ENCODE results near the gene DAP. TPM values are rescaled to one million over a fixed set of nuclear protein-coding genes. Genes with fewer than 3 reads are reported as not detected.

The DAP gene
- total RNA-seq, 1 experiment from 2014 or later, result 47.2 TPM

GRCh38 chr5:10726179-10726912, 34.7 kb downstream of the DAP start:
- no peak overlapping the region for H3K14ac ChIP-seq (ENCODE audit: insufficient read depth, low read length)

More at GRCh38 chr5:10726179-10726912, 34.7 kb downstream of the DAP start:
- Histone ChIP-seq H3K56ac (ENCODE audit: insufficient read length, low read depth, low read length) (no peak overlapping the region), H2BK12ac (ENCODE audit: insufficient read length, low read depth, low read length) (no peak overlapping the region), H2BK20ac (ENCODE audit: low read depth, low read length, poor library complexity, severe bottlenecking) (no peak overlapping the region), H3K9me3 (ENCODE audit: control insufficient read depth, low read depth, low read length) (no peaks in the 10 kb centered on the region), H3K4ac (ENCODE audit: low read depth, low read length) (no peak overlapping the region), H3K18ac (ENCODE audit: insufficient read length, low read depth, low read length) (no peak overlapping the region), H2BK5ac (ENCODE audit: insufficient read length, low read length) (no peak overlapping the region), H4K20me1 (ENCODE audit: control insufficient read depth, insufficient read depth, insufficient read length) (no peaks in the 10 kb centered on the region), H3K27me3 (ENCODE audit: insufficient read depth, low read length) (no peaks in the 10 kb centered on the region), H2AK5ac (ENCODE audit: insufficient read length, low read length) (no peak overlapping the region), H3K9ac (ENCODE audit: extremely low read depth, insufficient read length, low read length) (no peak overlapping the region), H4K8ac (replicated peaks; ENCODE audit: insufficient read length, low read depth, low read length) (no peak overlapping the region), H3K23ac (ENCODE audit: insufficient read length, low read depth, low read length) (no peak overlapping the region), H3K4me2 (ENCODE audit: insufficient read depth, insufficient read length, low read length) (no peak overlapping the region), H3K27ac (ENCODE audit: insufficient read length, low read depth, low read length) (no peak overlapping the region), H3K79me1 (ENCODE audit: insufficient read depth, low read depth, low read length, poor library complexity, severe bottlenecking) (no peaks in the 10 kb centered on the region), H3K4me1 (ENCODE audit: insufficient read depth, low read length) (no peaks in the 10 kb centered on the region), H2BK120ac (ENCODE audit: low read depth, low read length, poor library complexity, severe bottlenecking) (no peak overlapping the region), H4K91ac (ENCODE audit: insufficient read length, low read depth, low read length) (no peak overlapping the region), H2AFZ (ENCODE audit: low read length) (no peak overlapping the region), H3K23me2 (ENCODE audit: insufficient read length, low read depth, low read length, poor library complexity, severe bottlenecking) (no peaks in the 10 kb centered on the region), H4K5ac (ENCODE audit: insufficient read length, low read depth, low read length) (no peak overlapping the region), H3T11ph (ENCODE audit: low read length) (no peak overlapping the region), H2BK15ac (ENCODE audit: low read depth, low read length) (no peak overlapping the region), H3K79me2 (ENCODE audit: insufficient read depth, low read length) (no peaks in the 10 kb centered on the region)
- Mint-ChIP-seq H3K27me3 (ENCODE audit: low read depth) (no peaks in the 10 kb centered on the region), H3K4me3 (no peak overlapping the region), H3K36me3 (ENCODE audit: insufficient read depth in 1 of 3, low read depth in 3 of 3) (peaks cover 2 to 6% (median 5%) of the 10 kb centered on the region in 3 experiments; a peak in 6 of 7 replicates), H3K27ac (no peak overlapping the region; a peak in 1 of 7 replicates), H3K4me1 (peaks cover 0 to 4% of the 10 kb centered on the region in 2 experiments; a peak in 2 of 4 replicates), H3K9me3 (no peaks in the 10 kb centered on the region; a peak in 1 of 5 replicates)
- DNase-seq, result no peak
- no peak for TF ChIP-seq CTCF (conservative IDR thresholded peaks at IDR 0.05)
- WGBS (ENCODE audit: extremely low coverage, insufficient read length, low lambda C conversion rate), result no CpG with 5 or more reads among the region's 10 CpGs

Data from H9 (cell line).